HCEC 1CT (cell line): Measurements from ENCODE around the gene MCCC2.
"Not testable (repeated sequence)": the region's sequence is repeated elsewhere in the genome, so short reads cannot be mapped to it uniquely, and the experiment has no call there.

Source experiments
- DNase-seq: peaks from one replicate; pipeline ENCODE4 v3.0.0-alpha.2; 2017

MCCC2 gene

DNA sequence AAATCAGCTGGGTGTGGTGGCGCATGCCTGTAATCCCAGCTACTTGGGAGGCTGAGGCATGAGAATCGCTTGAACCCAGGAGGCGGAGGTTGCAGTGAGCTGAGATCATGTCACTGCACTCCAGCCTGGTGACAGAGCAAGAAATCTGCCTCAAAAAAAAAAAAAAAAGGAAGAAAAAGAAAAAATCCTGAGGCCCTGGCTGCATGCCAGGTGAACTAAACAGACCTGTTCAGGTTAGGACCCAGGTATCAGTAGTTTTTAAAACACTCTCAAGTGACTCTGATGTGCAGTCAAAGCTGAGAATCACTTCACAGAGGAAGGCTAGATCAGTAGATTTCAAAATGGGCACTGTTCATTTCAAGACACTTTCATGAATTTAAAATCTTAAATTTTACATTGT lies 77.5 kb downstream of the MCCC2 start:
- DNase-seq: not testable (repeated sequence)

DNA sequence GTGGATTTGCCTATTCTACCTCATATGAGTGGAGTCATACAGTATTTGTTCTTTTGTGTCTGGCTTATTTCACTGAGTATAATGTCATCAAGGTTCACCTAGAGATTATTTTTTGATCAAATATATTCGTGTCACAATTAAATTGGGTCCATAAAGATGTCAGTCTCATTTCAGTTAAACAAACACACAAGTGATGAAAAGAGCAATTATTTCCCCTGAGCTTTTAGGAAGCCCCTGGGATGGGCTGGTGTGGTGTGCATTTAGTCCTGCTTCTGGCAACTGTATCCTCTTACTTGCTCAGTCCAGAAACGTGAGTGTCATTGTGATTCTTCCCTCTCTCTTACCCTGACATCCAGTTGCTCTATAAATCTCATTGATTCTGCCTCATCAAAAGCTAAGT lies 79.2 kb downstream of the MCCC2 start:
- DNase-seq: no peak

DNA sequence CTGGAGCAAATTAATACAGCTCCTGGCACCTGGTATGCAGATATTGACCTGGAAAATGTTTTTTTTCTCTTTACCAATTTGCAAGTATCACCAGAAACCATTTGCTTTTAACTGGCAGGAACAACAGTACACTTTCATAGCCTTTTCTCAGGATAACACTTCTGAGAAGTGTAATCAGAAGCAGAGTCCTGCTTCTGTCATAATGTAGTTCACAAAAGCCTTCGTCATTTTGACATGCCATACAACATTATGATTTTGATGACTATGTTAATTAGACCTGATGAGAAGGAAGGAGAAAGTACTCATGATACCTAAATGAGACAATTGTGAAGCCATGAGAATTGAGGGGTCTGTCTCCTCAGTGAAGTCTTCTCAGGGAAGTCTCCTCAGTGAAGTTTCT lies 90.8 kb downstream of the MCCC2 start:
- no peak for DNase-seq

DNA sequence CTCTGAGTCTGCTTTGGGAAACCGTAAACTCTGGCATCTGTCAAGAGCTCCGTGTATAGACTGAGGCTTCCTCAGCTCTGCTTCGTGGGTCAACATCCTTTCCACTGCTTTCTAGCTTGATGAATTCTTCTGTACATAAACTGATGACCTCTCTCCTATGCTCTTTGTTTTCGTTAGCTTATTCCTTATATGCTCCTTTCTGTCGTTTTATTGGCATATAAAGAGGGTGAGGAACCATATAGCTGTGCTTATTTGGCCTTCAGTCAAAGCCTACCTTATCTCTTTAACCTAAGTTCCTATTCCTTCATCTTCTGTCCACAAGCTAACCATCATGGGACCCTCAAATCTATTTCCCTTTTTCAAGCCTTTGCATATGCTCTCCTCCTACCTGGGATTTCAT lies 92.6 kb downstream of the MCCC2 start:
- DNase-seq: no peak

DNA sequence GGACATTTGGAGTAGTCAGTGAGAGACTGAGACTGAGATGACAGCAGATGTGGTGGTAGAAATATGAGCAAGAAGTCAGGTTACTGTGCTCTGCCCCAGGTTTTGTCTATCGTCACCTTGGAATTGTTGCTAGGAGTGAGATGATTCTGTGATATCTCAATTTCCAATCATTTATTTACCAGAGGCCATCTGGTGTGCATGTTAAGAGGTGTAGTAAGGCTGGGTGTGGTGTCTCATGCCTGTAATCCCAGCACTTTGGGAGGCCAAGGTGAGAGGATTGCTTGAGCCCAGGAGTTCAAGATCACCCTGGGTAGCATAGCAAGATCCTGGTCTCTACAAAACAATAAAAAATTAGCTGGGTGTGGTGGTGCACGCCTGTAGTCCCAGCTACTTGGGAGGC lies 93.4 kb downstream of the MCCC2 start:
- DNase-seq: no peak

DNA sequence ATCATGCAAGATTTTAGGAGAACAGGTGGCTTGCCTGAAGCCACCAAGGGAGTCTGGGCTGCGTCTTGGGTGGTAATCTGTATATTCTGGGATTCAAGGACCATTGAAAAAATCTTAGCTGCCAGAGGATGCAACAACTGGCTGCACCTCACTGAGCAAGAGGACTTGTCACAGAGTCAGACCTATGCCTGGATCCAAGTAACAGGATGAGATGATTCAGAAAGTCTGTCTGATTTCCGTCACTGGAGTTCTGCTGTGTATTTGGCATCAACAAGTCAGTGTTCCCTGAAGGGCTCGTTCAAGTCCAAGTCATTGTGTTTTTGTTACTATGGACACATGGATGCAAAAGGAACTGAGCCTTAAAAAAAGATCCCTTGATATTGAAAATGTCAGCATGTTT lies 94.2 kb downstream of the MCCC2 start:
- DNase-seq: no peak

DNA sequence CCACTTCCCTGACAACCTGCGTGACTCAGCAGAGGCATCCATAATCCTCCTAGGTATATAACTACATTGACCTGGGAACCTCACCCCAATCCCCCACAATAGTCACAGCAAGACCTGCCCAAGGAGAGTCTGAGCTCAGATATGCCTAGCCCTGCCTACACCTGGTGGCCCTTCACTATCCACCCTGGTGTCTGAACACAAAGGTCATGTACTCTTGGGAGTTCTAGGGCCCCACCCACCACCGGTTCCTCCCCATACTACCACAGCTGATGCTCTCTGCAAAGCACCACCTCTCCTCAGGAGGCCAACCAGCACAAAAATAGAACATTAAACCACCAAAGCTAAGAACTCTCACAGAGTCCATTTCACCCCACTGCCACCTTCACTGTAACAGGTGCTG lies 97.2 kb downstream of the MCCC2 start:
- no peak for DNase-seq

DNA sequence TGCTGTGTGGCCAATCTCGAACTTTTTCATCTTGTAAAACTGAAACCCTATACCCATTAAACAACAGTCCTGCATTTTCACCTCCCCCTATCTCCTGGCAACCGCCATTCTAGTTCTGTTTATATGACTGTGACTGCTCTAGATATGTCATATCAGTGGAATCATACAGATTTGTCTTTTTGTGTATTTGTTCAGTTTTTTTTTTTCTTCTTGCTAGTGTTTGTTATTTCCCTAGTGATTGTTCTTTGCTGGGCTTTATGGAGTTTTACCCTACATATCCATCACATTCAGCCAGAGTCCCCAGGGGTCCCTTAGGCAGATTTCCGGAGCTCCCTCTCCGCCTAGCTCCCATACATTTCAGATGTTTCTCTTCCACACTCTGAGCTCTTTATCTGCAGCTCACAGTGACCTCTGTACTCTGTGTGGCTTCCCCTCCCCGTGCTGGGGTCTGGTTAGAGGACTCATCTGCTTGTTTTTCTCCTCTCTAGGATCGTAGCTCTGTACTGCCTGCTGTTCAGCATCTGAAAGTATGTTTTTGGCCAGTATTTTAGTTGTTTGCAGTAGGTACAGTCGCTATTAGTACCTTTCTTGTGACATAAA lies 106.8 kb downstream of the MCCC2 start:
- no peak for DNase-seq

DNA sequence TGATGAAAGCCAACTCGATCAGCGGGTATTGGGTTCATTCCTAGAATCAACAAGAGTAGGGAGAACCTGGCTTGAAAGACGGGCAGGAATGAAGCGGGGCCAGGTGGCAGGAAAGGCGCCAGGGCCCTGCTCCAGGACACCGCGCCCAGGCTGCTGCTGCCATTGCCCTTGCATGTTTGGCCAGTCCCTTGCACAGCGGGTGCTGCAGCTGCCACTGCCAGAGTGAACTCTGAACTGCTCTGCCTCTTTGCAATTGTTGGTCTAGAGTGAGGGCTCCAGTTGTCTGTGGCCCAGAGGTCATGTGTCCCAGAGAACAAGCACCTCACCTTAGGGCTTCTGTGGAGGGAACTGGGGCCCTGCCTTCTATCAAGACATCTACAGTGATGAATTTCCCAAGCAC lies 107.9 kb downstream of the MCCC2 start:
- no peak for DNase-seq

DNA sequence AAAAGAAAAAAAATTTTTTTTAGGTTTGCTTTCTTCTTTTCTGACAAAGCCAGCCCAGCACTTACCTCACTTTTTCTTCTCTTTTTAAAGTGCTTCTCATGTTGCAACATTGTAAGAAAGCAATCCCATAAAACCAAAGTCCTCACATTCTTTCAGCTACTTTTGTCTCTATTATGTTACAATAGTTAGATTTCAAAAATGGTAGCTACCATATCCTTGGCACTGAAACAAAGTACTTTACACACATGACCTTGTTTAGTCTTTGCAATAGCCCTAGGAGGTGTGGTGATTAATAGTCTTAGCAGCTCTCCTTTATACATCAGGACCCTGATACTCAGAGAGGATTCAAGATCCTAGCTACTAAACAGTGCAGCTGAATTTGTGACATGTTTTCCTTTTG lies 108.5 kb downstream of the MCCC2 start:
- DNase-seq: no peak

DNA sequence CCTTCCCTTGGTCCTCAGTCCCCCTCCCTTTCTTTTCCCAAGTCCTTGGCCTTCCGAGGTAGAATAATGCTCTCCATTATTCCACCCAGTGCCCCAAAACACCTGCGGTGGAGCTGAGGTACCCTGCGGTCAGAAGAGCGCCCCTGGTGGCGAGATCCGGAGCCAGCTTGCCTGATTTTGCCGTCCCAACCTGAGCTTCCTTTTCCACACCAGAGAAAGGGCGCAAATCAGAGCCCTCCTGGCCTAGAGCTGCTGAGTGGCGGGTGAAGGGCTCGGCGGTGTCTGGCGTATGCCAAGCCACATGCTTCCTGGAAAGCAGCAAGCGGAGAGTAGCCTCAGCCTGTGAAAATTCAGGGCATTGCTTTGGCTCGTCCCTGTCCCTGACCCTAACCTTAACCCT lies 110.8 kb downstream of the MCCC2 start:
- DNase-seq: no peak

DNA sequence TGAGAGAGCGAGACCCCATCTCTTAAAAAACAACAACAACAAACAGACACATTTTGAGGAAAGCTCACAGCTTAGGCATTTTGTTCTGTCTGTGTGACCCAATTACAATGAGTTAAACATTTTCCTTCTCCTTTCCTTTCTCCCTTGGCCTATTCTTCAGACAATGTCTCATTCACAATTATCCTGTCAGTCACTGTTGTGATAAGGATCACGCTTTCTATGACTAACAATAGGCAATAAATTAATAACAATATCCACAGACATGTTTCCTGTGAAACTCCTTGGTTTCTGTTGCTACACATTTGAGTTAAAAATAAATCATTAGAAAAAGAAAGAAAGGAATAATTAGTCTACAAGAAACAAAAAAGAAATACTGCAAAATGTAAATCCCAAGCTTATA lies 112.1 kb downstream of the MCCC2 start:
- no peak for DNase-seq

DNA sequence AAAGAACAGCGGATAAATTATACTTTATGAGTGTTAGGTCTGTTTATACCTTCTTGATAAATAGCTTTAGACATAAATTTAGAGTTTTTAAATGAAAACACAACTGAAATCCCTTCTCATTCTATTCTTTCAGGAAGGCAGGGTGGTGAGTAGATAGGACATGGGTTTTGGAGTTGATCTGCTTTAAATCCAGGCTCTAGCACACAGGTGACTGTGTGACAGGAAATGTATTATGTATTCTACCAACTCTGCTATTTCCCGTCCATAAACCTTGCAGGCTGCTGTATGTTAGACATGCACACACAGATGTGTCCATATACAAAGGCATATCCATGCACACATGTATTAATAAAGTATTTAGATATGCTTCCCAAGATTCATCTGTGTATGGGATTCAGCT lies 112.6 kb downstream of the MCCC2 start:
- no peak for DNase-seq

DNA sequence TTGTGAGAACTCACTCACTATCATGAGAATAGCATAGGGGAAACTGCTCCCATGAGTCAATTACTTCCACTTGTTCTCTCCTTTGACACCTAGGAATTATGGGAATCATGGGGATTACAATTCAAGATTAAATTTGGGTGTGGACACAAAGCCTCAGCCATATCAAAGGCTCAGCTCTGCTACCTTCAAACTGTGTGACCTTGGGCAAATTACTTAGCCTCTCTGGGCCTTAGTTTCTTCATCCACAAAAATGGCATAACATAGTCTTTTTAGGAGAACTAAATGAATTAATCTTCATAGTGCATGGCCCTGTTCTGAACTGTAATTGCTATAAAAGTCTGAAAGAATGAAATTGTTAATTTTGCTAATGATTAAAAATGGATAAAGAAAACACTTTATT lies 113.7 kb downstream of the MCCC2 start:
- no peak for DNase-seq

DNA sequence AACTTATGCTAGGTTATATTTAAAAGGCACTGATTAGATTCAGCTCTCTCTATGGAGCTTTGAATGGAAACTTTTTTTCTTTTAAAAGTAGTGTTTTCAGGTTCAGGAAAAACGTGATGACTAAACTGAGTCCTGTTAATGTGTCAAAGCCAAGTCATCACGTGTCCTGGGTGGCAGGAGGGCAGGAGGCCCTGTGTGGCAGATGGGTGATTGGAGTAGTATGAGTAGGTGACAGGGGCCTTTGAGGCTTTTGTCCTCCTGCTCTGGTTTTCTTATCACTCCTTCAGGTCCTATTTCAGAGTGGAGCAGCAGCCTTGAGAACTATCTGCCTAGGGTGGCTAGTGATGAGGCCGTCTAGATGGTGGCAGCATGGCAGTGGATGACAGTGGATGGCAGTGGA lies 114.3 kb downstream of the MCCC2 start:
- DNase-seq: no peak

DNA sequence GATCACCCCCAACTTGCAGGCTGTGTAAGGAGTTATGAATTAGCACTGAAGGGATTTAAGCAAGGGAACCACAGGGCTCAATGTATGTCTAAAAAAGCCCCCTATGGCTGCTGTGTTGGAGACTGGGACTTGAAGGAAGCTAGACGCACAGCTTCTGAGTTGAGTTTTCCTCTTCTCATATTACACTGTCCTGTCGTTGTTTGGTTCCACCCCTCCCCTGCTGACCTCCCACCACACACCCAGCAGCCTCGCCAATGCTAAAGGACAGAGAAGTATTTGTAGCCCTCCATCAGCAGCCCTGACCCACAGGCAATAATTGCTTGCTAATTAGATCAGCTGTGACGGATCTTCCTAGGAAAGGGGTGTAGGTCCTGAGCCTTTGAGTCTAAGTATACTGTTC lies 116.8 kb downstream of the MCCC2 start:
- no peak for DNase-seq

DNA sequence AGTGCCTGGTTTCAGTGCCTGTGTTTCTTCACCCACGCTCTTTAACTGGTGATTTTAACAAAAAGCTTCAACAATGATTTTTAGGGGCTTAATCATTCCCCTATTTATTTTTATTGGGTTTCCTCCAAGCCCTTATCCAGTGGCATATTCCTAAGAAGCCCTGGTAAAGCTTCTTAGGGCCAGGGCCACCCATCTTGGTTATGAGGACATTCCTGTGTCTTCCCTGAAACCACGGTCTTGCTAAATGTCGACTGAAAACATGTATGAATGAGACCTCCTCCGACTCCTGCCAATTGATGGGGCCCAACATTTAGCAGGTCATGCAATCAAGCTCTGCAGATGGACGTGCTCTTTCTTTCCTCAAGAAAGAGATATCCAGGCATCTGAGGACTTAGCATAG lies 118.3 kb downstream of the MCCC2 start:
- peak; percentile 11 for DNase-seq

DNA sequence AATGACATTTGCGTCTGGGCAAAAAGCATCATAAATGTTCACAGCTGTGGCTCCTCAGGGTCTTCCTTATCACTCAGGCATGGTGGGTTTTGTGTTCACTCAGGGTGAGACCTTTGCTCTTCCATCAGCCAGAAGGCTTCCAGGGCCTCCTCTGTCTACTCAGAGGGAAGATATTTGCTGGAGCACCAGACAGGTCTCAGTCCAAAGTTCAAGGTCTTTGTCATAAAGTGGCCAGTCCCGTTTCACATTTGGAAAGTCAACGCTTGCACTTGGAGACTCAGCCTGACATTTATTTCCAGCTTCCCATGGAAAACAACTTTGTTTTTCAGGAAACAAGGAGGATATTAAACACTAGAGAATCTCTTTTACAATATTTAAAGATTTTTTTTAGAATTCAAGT lies 119.8 kb downstream of the MCCC2 start:
- no peak for DNase-seq
